ENCODE data around the gene TCF19. TPM values are rescaled to one million over a fixed set of nuclear protein-coding genes. Genes with fewer than 3 reads are reported as not detected.

The TCF19 gene
- total RNA-seq, 4 donors from 2014 or later, result 1.5 to 5.1 (median 2.6) TPM

DNA sequence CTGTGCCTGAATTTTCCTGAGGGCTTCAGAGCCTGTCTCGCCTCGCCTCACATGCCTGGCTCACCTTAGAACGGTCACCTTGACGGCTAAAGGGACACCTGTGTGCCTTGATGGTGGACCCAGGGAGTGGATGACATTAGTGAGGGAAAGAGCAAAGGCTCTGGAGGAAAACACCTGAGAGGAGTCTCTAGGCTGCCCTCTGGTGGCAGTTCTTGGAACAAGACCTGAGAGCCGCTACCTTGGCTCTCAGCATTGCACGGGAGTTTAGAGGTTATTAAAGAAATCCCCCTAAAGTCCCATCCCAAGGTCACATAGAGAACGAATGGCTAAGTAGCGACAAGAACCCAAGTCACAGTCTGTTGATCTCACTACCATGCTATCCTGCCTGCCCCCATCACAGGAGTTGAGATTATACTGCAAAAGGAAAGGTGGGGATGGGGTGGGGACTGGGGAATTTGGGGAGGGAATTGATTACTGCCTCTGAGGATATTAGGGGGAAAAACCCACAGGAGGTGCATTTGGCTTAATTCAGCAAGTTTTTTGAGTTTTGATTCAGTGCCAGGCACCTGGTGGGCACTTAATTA, 30.2 kb upstream of the TCF19 start:
- Histone ChIP-seq H3K27me3 (no peaks in the 10 kb centered on the region), H3K27ac (no peak overlapping the region), H3K36me3 (no peaks in the 10 kb centered on the region), H3K4me3 (no peak overlapping the region), H3K4me1 (peaks cover 0 to 2% of the 10 kb centered on the region in 2 donors), H3K9me3 (no peaks in the 10 kb centered on the region)
- DNase-seq (peak in 1 of 2 donors; percentile 47), ATAC-seq (peak; percentile 72 to 76)
- in situ Hi-C loops (cut with MboI; ENCODE audit: low sequenced_read_pairs in 4 of 4) (no loop called here), intact Hi-C loops (cut with DNase I; ENCODE audit: low total_unique reads) (no loop called here)
- TF ChIP-seq, protein P1, sequence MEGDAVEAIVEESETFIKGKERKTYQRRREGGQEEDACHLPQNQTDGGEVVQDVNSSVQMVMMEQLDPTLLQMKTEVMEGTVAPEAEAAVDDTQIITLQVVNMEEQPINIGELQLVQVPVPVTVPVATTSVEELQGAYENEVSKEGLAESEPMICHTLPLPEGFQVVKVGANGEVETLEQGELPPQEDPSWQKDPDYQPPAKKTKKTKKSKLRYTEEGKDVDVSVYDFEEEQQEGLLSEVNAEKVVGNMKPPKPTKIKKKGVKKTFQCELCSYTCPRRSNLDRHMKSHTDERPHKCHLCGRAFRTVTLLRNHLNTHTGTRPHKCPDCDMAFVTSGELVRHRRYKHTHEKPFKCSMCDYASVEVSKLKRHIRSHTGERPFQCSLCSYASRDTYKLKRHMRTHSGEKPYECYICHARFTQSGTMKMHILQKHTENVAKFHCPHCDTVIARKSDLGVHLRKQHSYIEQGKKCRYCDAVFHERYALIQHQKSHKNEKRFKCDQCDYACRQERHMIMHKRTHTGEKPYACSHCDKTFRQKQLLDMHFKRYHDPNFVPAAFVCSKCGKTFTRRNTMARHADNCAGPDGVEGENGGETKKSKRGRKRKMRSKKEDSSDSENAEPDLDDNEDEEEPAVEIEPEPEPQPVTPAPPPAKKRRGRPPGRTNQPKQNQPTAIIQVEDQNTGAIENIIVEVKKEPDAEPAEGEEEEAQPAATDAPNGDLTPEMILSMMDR (IDR thresholded peaks at IDR 0.05 in 4 of 5, conservative IDR thresholded peaks at IDR 0.05 in 1 of 5), result peak; percentile 36 to 92 (median 69)
- TF ChIP-seq POLR2A (IDR thresholded peaks at IDR 0.05), result no peak

DNA sequence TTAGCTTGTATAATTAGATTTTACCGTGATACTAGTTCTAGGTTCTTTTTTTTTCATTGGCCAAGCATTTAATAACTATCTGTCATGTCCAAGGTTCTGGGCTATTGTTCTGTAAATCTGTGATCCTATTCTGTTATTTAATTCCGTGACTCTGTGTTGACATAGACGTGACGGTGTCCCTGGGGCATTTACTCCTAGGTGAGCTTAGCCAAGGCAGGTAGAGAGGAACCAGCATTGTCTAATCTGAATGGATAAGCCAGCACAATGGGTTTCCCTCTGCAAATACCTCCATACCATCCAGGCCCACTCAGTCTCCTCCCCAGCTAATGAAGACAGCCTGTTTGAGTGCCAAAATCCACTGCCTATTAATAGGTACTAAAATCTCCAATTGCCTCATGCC, 29.3 kb upstream of the TCF19 start:
- H3K27ac ChIP-seq, result no peak overlapping the region
- in situ Hi-C loops (cut with MboI; ENCODE audit: low sequenced_read_pairs in 4 of 4) (no loop called here), intact Hi-C loops (cut with DNase I; ENCODE audit: low total_unique reads) (no loop called here)
- no peak overlapping the region for H3K4me3 ChIP-seq
- H3K9me3 ChIP-seq, result no peaks in the 10 kb centered on the region
- no peaks in the 10 kb centered on the region for H3K36me3 ChIP-seq
- H3K4me1 ChIP-seq, result no peaks in the 10 kb centered on the region
- H3K27me3 ChIP-seq, result no peaks in the 10 kb centered on the region
- DNase-seq, result no peak
- no peak for ATAC-seq
- TF ChIP-seq, protein P1 (IDR thresholded peaks at IDR 0.05 in 4 of 5, conservative IDR thresholded peaks at IDR 0.05 in 1 of 5), result no peak
- TF ChIP-seq POLR2A (IDR thresholded peaks at IDR 0.05), result no peak

DNA sequence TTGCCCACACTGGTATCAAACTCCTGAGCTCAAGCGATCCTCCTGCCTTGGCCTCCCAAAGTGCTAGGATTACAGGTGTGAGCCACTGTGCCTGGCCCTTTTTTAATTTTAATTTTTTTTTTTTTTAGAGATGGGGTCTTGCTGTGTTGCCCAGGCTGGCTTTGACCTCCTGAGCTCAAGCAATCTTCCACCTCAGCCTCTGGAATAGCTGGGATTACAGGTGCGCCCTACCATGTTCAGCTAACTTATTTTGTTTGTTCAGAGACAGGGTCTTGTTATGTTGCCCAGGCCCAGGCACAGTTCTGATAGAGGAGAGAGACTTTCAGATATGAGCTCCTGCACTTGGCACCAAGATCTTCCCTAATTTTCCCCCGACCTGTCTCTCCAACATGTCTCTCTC, 27.6 kb upstream of the TCF19 start:
- intact Hi-C loops (cut with DNase I; ENCODE audit: low total_unique reads) (no loop called here), in situ Hi-C loops (cut with MboI; ENCODE audit: low sequenced_read_pairs in 4 of 4) (loop anchor here in 2 of 4 donors (10.0 kb wide), 2 partner anchors 64 to 314 kb away; no protein-coding TSS in a partner anchor)
- Histone ChIP-seq H3K9me3 (no peaks in the 10 kb centered on the region), H3K36me3 (no peaks in the 10 kb centered on the region), H3K27me3 (no peaks in the 10 kb centered on the region), H3K27ac (no peak overlapping the region), H3K4me1 (no peaks in the 10 kb centered on the region), H3K4me3 (no peak overlapping the region)
- no peak for DNase-seq
- ATAC-seq, result no peak
- TF ChIP-seq, protein P1 (IDR thresholded peaks at IDR 0.05 in 4 of 5, conservative IDR thresholded peaks at IDR 0.05 in 1 of 5), result no peak
- TF ChIP-seq POLR2A (IDR thresholded peaks at IDR 0.05), result no peak

DNA sequence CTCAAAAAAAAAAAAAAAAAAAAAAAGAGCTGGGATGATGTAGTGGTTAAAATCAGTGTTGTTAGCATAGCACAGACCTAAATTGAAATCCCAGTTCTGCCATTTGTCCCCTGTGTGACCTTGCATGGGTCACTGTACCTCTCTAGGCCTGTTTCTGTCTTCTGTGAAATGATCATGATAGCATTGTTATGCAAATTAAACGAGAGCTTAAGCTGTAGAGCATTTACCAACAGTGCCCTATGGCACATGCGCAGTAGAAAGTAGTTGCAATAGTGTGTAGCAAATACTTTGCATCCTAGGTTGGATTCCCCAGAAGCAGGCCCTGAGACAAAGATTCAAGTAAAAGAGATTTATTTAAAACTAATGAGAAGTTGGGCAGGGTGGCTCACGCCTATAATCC, 26.8 kb upstream of the TCF19 start:
- intact Hi-C loops (cut with DNase I; ENCODE audit: low total_unique reads), result no loop called here
- H3K27me3 ChIP-seq, result no peaks in the 10 kb centered on the region
- TF ChIP-seq POLR2A (IDR thresholded peaks at IDR 0.05), result no peak
- TF ChIP-seq, protein P1 (IDR thresholded peaks at IDR 0.05 in 4 of 5, conservative IDR thresholded peaks at IDR 0.05 in 1 of 5), result no peak

More for the DNA sequence above, 26.8 kb upstream of the TCF19 start:
- in situ Hi-C loops (cut with MboI; ENCODE audit: low sequenced_read_pairs in 4 of 4), result loop anchor here in 2 of 4 donors (10.0 kb wide), 2 partner anchors 63 to 313 kb away; no protein-coding TSS in a partner anchor
- DNase-seq (no peak), ATAC-seq (no peak)
- Histone ChIP-seq H3K4me3 (no peak overlapping the region), H3K27ac (no peak overlapping the region), H3K4me1 (no peaks in the 10 kb centered on the region), H3K36me3 (no peaks in the 10 kb centered on the region), H3K9me3 (no peaks in the 10 kb centered on the region)
